TTC549 (cell line): Measurements from ENCODE around the gene CIITA.
"Not testable (repeated sequence)": the region's sequence is repeated elsewhere in the genome, so short reads cannot be mapped to it uniquely, and the experiment has no call there.

Experiments used
- FAIRE-seq: peaks from 2 replicates; lab custom pipeline; 2012; peaks lifted over from hg19 to GRCh38; lab: Jason Lieb, UNC

The CIITA gene, protein sequence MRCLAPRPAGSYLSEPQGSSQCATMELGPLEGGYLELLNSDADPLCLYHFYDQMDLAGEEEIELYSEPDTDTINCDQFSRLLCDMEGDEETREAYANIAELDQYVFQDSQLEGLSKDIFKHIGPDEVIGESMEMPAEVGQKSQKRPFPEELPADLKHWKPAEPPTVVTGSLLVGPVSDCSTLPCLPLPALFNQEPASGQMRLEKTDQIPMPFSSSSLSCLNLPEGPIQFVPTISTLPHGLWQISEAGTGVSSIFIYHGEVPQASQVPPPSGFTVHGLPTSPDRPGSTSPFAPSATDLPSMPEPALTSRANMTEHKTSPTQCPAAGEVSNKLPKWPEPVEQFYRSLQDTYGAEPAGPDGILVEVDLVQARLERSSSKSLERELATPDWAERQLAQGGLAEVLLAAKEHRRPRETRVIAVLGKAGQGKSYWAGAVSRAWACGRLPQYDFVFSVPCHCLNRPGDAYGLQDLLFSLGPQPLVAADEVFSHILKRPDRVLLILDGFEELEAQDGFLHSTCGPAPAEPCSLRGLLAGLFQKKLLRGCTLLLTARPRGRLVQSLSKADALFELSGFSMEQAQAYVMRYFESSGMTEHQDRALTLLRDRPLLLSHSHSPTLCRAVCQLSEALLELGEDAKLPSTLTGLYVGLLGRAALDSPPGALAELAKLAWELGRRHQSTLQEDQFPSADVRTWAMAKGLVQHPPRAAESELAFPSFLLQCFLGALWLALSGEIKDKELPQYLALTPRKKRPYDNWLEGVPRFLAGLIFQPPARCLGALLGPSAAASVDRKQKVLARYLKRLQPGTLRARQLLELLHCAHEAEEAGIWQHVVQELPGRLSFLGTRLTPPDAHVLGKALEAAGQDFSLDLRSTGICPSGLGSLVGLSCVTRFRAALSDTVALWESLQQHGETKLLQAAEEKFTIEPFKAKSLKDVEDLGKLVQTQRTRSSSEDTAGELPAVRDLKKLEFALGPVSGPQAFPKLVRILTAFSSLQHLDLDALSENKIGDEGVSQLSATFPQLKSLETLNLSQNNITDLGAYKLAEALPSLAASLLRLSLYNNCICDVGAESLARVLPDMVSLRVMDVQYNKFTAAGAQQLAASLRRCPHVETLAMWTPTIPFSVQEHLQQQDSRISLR

DNA sequence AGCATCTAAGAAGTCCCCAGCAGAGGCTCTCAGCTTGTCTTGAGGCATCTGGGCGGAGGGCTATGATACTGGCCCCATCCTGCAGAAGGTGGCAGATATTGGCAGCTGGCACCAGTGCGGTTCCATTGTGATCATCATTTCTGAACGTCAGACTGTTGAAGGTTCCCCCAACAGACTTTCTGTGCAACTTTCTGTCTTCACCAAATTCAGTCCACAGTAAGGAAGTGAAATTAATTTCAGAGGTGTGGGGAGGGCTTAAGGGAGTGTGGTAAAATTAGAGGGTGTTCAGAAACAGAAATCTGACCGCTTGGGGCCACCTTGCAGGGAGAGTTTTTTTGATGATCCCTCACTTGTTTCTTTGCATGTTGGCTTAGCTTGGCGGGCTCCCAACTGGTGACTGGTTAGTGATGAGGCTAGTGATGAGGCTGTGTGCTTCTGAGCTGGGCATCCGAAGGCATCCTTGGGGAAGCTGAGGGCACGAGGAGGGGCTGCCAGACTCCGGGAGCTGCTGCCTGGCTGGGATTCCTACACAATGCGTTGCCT is at the start of gene CIITA:
Gene CIITA, plus strand, starts transcription at position 404 of the 543 bp plus-strand sequence. Its CDS starts 129 bp downstream, at position 533.
- no peak for FAIRE-seq

GRCh38 chr16:10827691-10828341 is 49.2 kb upstream of the CIITA start:
- no peak for FAIRE-seq

DNA sequence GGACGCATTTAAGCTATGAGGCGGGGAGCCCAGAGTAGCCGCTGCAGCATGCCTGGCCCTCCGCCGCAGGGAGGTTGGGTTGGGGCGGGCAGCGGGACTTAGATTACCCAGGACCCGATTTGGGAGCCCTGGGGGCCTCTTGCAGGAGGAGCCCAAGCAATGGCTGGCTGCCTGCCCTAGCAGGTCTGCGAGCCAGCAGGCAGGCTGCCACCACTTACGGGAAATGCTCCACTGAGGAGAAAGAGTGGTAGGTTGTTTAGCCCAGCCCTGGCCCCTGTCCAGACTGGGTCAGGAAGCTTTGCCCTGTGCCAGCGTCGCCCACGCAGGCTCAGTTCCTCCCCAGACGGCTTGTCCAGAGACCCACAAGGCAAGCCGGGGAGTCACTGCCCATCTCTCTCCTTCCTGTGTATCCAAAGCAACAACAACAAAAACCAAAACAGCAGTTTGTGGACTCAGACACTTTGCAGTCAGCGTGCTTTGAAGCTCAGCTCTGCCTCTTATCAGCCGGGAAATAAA is 48.1 kb upstream of the CIITA start:
- FAIRE-seq = no peak

DNA sequence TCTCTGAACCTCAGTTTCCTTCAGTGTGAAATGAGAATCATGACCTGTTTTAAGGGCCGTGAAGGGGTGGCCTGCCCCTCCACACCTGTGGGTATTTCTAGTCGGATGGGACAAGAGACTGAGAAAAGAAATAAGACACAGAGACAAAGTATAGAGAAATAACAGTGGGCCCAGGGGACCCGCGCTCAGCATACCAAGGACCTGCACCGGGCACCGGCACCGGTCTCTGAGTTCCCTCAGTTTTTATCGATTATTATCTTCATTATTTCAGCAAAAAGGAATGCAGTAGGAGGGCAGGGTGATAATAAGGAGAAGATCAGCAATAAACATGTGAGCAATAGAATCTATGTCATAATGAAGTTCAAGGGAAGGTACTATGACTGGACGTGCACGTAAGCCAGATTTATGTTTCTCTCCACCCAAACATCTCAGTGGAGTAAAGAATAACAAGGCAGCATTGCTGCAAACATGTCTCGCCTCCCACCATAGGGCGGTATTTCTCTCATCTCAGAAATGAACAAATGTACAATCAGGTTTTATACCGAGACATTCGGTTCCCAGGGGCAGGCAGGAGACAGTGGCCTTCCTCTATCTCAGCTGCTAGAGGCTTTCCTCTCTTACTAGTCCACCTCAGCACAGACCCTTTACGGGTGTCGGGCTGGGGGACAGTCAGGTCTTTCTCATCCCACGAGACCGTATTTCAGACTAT is 47.5 kb upstream of the CIITA start:
- not testable (repeated sequence) for FAIRE-seq

- not testable (repeated sequence) for FAIRE-seq
These were observed 46.8 kb upstream of the CIITA start for GRCh38 chr16:10830240-10830639.

- FAIRE-seq = no peak
These were observed 44.8 kb upstream of the CIITA start for GRCh38 chr16:10831894-10832886.

- FAIRE-seq = no peak
These were observed 43.7 kb upstream of the CIITA start for GRCh38 chr16:10833271-10833670.

DNA sequence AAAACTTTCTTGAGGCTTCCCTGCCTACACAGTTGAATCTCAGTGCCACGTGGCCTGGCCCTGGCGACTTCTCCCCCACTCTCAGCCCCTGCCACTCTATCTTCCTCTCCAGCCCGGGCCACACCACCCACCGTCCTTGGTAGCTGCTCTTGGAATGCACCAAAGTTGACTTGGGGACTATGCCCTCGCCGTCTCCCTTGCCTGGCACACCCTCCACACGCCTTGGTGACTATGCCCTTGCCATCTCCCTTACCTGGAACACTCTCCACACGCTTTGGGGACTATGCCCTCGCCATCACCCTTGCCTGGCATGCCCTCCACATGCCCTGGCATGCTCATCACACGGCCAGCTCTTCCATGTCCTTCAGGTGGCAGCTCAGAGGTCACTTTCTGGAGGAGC is 42.9 kb upstream of the CIITA start:
- FAIRE-seq = no peak

GRCh38 chr16:10834766-10835165 is 42.2 kb upstream of the CIITA start:
- FAIRE-seq = no peak

DNA sequence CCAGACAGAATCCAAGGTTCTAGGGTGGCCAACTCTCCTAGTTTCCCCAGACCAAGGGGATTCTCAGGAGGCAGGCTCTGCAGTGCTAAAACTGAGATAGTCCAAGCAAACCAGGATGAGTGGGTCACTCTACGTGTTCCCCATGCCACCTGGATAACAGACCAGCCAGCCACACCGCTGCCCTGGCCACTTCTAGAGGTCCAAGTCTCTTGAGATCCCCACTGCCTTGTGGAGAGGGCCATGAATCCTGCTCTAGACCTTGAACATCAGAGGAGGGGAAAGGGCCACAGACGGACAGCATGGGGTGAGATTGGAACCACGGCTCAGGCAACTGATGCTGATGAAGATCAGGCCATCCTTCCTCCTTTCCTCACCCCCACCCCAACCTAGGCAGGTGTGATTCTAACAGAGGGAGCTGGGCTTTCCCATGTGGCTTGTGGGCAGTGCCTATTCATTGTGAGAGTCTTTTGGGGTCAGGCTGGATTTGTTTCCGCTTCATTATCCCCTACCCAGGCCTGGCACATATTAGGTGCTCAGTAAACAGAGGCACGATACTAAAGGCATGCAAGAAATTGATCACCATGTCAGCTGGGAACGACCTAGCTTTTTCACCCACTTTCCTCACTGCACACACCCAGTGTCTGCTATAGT is 41.6 kb upstream of the CIITA start:
- FAIRE-seq = no peak

DNA sequence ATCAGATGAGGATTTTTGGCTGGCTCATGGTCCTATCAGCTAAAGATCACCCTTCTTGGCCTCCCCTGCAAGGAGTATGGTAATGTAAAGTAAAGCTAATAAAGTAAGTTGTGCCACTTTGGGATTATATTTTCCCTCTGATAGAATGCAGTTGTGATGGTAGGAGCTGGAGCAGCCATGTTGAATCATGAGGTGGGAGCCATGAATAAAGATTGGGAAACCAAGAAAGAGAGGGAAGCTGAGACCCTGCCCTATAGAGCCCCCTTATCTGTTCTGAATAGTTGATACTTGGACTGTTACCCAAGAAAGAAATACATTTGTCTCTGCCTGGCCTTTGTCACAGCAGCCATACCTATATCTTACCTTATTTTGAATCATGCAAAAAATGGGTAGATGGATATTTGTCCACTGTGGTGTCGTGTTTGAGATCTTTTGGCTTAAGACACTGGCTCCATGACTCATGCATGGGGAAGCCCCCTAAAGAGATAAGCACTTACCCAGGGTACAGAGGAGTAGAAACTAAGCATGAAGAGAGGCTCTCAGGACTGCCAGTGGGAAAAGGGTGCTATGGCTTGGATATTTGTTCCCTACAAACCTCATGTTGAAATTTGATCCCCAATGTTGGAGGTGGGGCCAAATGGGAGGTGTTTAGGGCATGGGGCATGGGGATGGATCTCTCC is 40.7 kb upstream of the CIITA start:
- no peak for FAIRE-seq

DNA sequence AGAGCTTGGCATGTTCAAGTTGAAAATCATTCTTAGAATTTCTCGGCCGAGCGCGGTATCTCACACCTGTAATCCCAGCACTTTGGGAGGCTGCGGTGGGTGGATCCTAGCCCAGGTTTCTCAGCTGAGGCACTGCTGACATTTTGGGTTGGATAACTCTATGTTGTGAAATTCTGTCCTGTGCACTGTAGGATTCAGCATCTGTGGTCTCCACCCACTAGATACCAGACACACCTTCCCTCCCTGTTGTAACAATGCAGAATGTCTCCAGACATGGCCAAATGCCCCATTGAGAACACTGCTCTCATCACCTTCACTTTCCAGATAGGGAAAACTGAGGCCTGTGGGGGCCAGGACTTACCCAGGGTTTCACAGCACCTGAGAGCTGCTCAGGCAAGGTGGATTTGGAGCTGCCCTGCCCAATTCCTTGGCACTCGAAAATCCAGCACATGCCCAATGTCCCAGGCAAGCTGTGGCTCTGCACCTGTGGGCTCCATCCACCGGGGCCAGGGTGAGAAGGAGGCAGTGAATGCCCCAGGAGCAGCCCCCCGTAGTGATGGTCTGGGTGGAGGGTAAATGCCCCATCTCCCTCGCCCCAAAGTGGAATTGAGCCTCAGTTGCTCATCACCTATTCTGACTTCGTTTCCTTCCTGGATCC is 38.3 kb upstream of the CIITA start:
- no peak for FAIRE-seq

- FAIRE-seq = no peak
These were observed 37.7 kb upstream of the CIITA start for GRCh38 chr16:10839279-10839666.

- no peak for FAIRE-seq
These were observed 36.3 kb upstream of the CIITA start for GRCh38 chr16:10840703-10841102.

GRCh38 chr16:10846213-10846998 is 30.6 kb upstream of the CIITA start:
- FAIRE-seq = no peak

- no peak for FAIRE-seq
These were observed 29.8 kb upstream of the CIITA start for GRCh38 chr16:10847176-10847575.

GRCh38 chr16:10849736-10850477 is 27.1 kb upstream of the CIITA start:
- no peak for FAIRE-seq
